GM21367 (cell line): ENCODE data around the gene UMPS.

Experiments
- ATAC-seq: cut with Tn5 transposase; IDR thresholded peaks from one replicate; pipeline ENCODE4 v1.9.1; 2021; ENCODE audit not compliant: unreplicated experiment

UMPS gene

GRCh38 chr3:124762661-124763011 lies 32.4 kb downstream of the UMPS start:
- no peak for ATAC-seq

- ATAC-seq, result no peak
Measured at GRCh38 chr3:124763206-124763605, 33.0 kb downstream of the UMPS start.

GRCh38 chr3:124763644-124764358 lies 33.5 kb downstream of the UMPS start:
- ATAC-seq, result no peak

GRCh38 chr3:124764746-124765145 lies 34.5 kb downstream of the UMPS start:
- no peak for ATAC-seq

- no peak for ATAC-seq
Measured at GRCh38 chr3:124765197-124765840, 35.1 kb downstream of the UMPS start.

GRCh38 chr3:124766113-124767095 lies 36.2 kb downstream of the UMPS start:
- ATAC-seq, result no peak

GRCh38 chr3:124767264-124767663 lies 37.0 kb downstream of the UMPS start:
- no peak for ATAC-seq

GRCh38 chr3:124767691-124768090 lies 37.4 kb downstream of the UMPS start:
- ATAC-seq, result no peak

GRCh38 chr3:124768812-124769211 lies 38.6 kb downstream of the UMPS start:
- ATAC-seq, result no peak

GRCh38 chr3:124769462-124769861 lies 39.2 kb downstream of the UMPS start:
- no peak for ATAC-seq

- no peak for ATAC-seq
Measured at GRCh38 chr3:124770336-124771082, 40.3 kb downstream of the UMPS start.

- no peak for ATAC-seq
Measured at GRCh38 chr3:124771083-124771445, 40.8 kb downstream of the UMPS start.

GRCh38 chr3:124772081-124772831 lies 42.0 kb downstream of the UMPS start:
- no peak for ATAC-seq

- no peak for ATAC-seq
Measured at GRCh38 chr3:124773351-124774326, 43.4 kb downstream of the UMPS start.

- ATAC-seq, result no peak
Measured at GRCh38 chr3:124774327-124774718, 44.1 kb downstream of the UMPS start.

GRCh38 chr3:124774841-124775402 lies 44.7 kb downstream of the UMPS start:
- ATAC-seq, result no peak

GRCh38 chr3:124775877-124776276 lies 45.6 kb downstream of the UMPS start:
- no peak for ATAC-seq

- no peak for ATAC-seq
Measured at GRCh38 chr3:124776856-124777255, 46.6 kb downstream of the UMPS start.
